ENCODE data around the gene CALHM6.

GRCh38 chr6:116437656-116438055, 23.5 kb upstream of the CALHM6 start:
- TF ChIP-seq EZH2 (IDR thresholded peaks at IDR 0.05) (no peak), ZNF274 (IDR thresholded peaks at IDR 0.05; ENCODE audit: low read depth, low read length) (no peak), CTCF (IDR thresholded peaks at IDR 0.05 in 2 of 3, conservative IDR thresholded peaks at IDR 0.05 in 1 of 3; ENCODE audit: borderline replicate concordance in 1 of 3, insufficient read depth in 1 of 3, low read depth in 2 of 3, low read length in 2 of 3) (no peak), POLR2A (IDR thresholded peaks at IDR 0.05; ENCODE audit: borderline replicate concordance, extremely low read depth, insufficient read depth, insufficient read length) (no peak), YY1 (IDR thresholded peaks at IDR 0.05; ENCODE audit: extremely low read depth, insufficient replicate concordance, low read depth, low read length) (no peak), SP1 (IDR thresholded peaks at IDR 0.05; ENCODE audit: low read depth) (no peak)
- TF ChIP-seq, protein P1, sequence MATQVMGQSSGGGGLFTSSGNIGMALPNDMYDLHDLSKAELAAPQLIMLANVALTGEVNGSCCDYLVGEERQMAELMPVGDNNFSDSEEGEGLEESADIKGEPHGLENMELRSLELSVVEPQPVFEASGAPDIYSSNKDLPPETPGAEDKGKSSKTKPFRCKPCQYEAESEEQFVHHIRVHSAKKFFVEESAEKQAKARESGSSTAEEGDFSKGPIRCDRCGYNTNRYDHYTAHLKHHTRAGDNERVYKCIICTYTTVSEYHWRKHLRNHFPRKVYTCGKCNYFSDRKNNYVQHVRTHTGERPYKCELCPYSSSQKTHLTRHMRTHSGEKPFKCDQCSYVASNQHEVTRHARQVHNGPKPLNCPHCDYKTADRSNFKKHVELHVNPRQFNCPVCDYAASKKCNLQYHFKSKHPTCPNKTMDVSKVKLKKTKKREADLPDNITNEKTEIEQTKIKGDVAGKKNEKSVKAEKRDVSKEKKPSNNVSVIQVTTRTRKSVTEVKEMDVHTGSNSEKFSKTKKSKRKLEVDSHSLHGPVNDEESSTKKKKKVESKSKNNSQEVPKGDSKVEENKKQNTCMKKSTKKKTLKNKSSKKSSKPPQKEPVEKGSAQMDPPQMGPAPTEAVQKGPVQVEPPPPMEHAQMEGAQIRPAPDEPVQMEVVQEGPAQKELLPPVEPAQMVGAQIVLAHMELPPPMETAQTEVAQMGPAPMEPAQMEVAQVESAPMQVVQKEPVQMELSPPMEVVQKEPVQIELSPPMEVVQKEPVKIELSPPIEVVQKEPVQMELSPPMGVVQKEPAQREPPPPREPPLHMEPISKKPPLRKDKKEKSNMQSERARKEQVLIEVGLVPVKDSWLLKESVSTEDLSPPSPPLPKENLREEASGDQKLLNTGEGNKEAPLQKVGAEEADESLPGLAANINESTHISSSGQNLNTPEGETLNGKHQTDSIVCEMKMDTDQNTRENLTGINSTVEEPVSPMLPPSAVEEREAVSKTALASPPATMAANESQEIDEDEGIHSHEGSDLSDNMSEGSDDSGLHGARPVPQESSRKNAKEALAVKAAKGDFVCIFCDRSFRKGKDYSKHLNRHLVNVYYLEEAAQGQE (IDR thresholded peaks at IDR 0.05; ENCODE audit: low read depth), result no peak
- TF ChIP-seq, protein P2, sequence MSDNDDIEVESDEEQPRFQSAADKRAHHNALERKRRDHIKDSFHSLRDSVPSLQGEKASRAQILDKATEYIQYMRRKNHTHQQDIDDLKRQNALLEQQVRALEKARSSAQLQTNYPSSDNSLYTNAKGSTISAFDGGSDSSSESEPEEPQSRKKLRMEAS (IDR thresholded peaks at IDR 0.05), result no peak
